HK-2 (cell line): ENCODE results near the gene FBXL17.

Experiments
- DNase-seq: peaks from one replicate; pipeline ENCODE4 v3.0.0-alpha.2; 2018; ENCODE audit not compliant: unreplicated experiment

The FBXL17 gene

DNA sequence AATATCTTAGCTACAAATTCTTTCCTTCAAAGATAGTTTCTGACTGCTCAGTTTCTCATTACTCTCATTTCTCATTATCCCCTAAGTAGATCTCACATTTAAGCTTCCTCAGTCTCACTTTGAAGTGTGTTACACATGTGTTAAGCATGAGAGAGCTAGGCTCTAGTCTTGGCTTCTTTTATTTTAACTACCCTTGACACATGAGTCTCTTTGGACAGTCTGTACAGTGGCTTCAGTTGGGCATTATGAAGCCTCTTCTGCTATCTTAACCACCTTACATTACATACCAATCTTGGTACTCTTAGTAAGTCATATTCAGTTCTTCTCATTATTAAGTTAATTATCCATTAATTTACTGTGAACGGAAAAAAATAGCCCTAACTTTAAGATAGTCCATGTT, 232.5 kb downstream of the FBXL17 start:
- DNase-seq, result no peak

DNA sequence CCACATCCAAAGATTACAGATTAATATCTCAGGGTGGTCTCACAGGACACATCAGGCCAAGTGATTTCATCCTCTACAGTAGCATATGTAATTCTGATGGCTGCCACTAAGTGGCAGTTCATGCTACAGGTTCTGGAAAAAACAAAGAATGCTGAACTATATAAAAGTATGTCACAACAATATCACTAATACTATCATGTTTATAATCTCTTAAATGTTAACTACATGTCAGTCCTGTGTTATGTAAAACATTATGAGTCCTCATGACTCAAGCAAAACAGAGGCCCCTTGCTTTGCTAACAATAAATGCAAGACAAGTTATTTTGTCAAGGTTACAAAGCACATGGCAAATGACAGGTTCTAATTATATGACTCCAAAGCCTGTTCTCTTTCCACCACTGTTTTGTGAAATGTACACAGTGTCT, 233.2 kb downstream of the FBXL17 start:
- DNase-seq, result no peak

DNA sequence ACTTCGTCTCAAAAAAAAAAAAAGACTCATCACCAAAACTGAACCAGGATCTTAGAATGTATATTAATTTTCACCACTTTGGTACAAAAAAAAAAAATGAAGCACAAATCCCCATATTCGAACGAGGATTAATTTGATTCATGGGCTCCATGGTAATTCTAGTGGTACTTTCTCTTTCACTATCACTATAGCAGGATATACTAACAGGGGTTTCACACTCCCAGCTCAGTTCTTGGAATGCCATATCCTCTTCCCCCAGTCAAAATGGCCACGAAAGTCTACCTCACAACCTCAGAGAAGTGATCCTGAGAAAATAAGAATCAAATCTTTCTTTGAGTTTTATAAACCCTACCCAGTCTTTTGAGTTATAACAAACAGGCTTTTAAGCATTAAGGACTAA, 235.7 kb downstream of the FBXL17 start:
- no peak for DNase-seq

DNA sequence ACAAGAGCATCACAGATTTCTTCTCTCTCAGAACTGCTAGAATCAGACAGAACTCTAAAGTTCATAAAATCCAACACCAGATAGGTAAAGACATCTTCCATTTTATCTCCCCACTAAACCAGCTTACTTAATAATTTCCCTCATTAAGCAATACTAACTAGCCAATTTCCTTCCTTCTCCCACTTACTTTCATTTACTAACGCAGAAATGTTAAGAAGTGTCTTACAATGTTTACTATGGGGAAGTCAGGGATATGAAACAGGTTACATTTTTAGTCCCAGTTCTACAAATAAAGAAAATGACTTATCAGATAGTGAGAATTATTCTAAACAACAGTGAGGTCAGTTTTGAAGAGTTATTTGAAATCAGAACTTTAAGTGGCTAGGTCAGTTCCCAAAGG, 236.5 kb downstream of the FBXL17 start:
- no peak for DNase-seq

DNA sequence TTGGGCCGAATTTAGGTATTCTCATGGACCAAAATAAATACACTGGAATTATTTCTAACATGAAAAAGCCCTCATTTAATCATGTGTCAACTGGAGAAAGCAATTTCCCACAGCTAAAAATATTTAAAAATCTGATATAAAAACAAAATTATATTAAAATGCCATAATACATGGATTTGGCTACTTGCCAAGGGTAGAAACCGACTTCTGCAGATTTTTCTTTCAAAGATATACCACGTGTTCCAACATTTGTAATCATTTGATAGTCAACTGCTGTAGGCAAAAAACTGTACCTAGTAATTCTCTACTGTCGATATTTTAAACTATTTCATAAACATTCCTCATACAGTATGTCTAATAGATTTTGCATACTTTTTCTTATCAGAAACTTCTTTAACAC, 237.6 kb downstream of the FBXL17 start:
- DNase-seq, result no peak

DNA sequence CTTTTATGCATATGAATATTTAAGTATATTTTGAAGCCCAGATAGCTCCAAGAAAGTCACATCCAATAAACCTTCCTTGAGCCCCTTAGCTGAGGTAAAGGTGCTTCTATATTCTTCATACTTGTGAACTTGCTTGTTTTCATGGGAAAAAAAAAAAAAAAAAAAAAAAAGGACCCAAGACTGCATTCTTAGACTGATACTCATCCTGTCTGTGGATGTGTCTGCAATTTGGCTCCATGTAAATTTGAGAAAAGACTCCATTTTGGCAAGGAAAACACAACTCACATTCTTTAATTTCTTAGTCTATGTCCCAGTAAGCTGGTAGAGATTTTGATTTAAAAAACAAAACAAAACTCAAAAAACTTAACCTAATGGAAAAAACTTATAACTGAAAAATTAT, 238.3 kb downstream of the FBXL17 start:
- DNase-seq, result no peak

DNA sequence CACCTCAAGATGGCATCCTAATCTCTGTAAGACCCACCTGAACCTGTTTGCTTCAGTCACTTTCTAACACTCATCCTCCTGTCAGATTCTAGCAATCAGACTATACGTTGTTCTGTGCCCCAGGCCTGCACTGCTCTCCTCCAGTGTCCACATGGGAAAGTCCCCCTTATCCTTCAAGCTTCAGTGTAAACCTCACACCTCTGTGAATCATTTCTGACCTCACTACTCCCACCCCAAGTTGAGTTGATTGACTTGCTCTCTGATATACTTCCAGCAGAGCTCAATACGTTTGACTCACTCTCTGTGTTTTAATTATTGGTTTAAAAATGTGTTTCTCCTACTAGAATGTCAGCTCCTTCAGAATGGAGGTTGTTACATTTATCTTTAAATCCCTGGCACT, 240.2 kb downstream of the FBXL17 start:
- peak; percentile 16 for DNase-seq

DNA sequence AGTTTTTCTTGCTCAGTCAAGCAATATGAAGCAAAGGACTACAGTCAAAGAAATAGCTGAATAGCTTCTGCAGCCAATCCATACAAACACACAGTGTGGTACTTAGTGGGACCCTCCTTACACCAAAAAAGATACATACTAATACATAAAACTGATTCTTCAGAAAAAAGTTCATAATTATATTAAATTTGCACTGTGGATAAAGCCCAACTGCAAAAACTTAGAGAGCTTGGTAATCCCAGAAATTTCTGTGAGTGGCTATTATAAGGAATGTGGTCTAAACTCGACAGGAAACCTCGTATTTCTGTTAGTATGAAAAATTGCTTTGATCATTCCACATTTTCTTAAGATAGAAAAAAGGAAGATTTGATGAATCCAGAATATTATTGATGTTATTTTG, 245.4 kb downstream of the FBXL17 start:
- no peak for DNase-seq

DNA sequence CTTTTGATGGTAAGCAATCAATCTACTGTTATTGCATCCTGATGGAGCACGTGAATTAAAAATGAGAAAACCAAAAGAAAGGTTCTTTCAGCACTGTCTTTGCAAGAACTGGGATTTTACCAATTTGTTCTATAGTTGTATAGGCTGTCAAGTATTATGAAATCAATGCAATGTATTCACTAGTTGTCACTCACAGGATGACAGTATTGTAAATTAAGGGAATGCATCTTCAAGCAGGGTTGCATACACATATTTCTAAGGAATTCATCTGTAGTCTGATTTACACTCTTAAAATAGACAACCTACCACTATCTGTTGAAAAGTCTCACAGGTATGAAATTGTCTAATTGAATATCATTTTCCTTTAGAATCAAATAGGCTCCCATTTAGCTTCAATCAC, 252.8 kb downstream of the FBXL17 start:
- no peak for DNase-seq

DNA sequence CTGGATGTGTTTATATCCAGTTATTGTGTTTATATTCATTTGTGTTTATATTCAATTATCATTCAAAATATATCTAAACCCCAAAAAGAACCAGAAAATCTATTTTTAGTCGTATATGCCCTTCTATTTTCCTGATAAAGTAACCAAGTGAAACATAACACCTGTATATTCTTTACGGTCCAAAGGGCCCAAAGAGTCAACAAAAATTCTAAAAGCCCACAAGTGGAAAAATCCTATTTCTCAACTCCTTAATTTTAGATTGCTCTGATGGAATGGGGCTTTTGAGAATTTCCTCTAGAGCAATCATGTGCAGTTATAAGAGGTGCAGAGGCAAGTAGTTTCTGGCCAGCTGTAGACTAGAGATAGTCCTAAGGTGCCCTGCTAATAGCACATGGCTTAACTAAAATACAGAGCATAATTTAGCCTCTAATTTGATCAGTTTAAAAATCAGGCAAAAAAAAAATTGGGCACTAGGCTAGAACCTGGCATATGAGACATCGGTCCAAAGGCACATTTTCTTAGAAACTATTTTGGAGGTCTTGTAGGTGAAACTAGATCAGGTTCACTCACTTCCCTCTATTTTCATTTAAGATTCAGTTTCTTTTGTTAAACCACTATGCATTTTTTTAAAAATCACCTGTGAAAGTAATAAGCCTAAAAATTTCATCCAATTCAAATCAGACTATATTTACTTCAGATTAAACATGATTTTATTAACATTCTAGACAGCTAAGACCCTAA, 256.0 kb downstream of the FBXL17 start:
- no peak for DNase-seq

DNA sequence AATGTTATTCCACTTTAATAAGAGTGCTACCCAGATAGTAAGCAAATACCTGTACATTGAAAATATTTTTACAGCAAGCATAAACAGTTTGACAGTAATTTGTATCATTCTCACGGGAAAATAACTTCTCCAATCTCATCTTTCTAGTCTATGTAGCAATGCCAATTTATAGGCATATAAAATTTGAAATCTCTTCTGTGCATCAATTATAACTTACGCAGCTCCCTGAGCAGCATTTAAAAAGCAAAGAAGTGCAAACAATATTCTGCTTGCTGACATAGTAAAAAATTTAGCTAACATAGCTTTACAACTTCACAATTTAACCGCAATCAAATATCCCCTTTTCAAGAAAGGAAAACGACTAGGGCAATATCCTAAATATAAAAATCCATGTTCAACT, 257.3 kb downstream of the FBXL17 start:
- no peak for DNase-seq

DNA sequence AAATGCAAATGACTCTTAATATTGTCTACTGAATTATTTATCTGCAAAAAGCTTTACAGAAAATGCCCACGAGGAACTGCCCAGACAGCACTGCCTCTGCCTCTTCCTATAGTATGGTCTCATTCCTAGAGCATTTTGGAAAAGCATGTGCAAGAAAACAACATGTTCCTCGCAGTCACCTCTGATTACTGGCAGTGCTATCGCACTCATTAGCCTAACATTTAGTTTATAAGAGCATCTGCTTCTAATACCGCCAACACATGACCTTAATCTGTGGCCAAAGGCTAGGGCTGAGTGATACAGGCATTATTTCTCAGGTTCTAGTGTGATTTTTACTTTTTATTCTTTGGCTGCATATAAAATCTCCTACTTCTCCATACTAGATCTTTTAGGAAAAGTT, 259.2 kb downstream of the FBXL17 start:
- DNase-seq, result no peak

DNA sequence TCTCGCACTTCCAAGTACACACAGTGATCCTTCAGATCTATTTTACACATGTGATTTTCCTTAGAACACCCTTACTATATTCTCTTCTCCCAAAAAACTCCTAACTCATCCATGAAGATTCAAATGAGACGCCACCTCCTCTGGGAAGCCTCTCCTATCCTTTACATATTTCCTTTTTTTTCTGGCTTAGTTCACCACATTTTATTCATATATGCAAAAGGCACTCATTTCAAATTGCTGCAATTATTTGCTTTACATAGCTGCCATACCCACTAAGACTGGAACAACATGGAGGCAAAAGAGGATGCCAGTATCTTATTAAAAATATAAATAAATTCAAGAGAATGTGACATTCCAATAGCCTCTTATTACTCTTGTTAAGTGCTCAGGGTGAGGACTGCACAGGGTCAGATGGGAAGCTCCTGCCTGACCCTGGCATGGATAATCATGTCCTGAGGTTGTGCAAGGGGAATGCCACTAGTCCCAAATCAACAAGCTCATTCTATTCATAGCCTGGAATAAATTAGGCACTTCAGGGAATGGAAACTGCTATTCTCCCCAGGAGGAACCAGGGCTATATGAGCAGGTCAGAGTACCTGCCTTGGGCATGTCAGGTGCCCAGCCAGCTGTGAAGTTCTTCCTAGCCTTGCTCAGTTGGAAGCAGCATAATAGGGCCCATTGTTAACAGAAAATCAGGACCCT, 262.9 kb downstream of the FBXL17 start:
- no peak for DNase-seq

DNA sequence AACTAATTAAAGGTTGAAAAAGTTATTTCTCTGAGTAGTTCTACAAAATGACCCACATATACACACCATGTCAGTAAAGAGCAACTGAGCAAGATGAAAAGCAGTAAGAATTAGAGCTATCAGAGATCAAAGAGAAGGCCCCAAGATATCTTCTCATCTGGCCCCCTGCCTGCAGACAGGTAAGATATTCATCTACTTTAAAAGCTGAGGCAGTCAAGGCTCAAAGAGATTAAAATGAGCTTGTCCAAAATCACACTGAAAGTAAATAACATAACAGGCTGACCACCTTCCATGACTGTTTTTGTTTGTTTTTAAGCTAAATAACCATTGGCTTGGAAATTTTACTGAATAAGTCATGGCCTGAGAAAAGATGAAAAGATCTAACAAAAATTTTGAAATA, 266.2 kb downstream of the FBXL17 start:
- DNase-seq, result no peak

DNA sequence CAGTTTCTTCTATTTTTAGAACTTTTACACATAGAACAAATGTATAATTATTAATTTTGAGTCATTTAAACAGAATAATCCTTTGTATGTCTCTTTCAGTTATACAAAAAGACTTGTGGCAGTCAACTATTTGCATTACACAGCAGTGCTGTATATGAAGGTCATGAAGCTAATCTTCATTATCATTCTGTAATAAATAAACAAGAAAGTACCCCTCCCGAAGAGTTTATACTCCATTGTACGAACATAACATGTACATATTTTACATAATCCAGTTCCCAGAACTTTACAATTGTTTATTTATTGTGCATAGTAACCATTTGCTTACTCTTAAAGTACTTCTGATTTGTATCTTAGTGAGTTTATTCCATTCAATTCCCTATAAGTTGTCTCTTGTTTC, 267.9 kb downstream of the FBXL17 start:
- DNase-seq, result no peak

DNA sequence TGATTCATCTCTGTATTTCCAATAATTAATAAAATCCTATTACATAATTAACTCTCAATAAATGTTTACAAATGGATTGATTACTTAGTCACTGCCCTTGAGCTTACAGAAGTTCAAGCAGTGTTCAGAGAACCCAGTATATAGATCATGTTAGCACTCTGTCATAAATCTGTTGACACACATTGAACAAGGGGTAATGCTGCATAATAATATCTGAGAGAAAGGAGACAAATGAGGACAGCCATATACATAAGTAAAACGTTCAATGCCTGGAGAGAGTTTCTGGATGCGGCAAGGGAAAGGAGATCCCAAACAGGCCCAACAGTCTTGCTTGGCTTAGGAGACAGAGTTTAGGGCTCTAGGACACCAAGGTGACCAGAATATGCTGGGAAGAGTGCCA, 270.2 kb downstream of the FBXL17 start:
- no peak for DNase-seq

DNA sequence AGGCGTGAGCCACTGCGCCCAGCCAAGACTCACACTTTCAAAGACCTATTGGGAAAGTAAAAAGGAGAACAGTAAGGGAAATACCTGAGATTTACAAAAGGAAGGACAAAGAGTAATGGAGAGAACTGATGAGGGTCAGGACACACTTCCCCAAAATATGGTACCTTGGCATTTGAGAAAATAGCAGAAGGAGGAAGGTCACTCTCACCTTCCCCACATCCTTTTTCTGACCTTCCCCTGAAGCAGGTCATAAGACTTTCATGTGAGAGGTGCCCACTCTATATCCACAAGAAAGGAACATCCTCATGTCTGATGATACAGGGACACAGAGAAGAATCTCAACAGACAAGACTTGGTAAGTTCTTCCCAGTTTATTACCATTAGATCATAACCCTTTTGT, 272.8 kb downstream of the FBXL17 start:
- DNase-seq, result no peak

DNA sequence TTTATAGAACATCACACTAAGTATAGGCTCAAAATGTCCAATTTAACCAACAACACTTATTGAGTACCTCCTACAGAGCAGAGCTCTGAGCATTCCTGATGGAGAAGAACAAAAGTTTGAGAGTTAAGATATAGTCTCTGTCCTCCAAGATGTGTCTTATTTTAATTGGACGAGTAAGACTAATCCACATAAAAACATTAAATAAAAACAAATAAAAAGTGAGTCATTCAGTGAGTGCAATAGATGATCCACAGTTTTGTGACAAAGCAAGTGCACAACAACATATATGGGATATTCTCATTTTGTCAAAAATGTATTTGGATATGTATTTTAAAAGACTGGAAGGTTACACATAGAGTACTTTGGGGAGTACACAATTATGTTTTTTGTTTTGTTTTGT, 277.4 kb downstream of the FBXL17 start:
- DNase-seq, result no peak

DNA sequence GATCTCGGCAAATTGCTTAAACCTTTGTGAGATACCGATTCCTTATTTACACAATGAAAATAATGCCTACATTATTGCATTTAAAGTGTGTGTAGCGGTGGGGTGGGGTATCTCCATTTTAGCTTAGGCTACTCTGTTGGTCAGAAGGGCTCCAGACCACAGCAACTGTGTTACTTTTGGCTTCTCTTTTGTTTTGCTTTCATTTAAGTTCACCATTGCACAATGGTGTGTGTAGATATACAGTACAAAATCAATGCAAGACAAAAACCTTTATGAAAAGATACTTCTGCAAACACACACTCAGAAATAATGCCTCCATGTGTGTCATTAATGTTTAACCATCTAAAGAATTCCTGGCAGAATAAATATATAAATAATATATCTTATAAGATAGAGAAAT, 279.4 kb downstream of the FBXL17 start:
- no peak for DNase-seq

DNA sequence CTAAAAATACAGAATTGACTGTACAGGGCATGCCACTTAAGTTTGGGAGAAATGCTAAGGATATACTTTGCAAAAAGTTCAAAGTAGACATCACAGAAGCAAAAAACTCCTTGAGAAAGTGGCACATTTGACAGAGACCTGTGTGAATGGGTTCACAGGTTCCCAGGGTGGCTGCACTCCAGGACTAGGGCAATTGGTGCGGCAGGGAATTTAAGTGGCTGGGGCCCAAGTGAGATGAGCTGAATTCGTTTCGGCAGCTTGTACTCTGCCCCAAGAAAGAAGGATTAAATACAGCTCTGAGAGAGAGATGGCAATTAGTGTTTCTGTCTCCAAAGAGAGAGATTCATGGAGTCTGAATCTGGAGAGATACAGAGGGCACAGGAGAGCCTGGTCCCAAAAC, 280.1 kb downstream of the FBXL17 start:
- DNase-seq, result no peak

DNA sequence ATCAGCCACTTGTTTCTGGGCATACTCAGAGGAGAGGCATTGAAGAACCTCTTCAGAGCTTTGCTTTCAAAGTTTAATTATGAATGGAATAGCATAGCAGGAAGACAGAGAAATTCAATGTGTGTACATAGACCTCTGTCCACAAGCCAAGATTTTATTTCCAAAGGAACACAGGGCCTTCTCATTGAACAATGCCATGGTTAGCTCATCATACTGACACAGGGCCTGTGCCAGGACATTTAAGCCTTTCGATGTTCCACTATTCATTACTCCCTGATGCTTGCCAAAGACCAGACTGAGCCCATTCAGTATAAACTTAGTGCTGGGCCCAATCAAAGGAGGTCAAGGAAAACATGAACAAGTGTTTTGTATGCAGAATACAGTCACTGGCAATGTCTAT, 280.8 kb downstream of the FBXL17 start:
- DNase-seq, result no peak

DNA sequence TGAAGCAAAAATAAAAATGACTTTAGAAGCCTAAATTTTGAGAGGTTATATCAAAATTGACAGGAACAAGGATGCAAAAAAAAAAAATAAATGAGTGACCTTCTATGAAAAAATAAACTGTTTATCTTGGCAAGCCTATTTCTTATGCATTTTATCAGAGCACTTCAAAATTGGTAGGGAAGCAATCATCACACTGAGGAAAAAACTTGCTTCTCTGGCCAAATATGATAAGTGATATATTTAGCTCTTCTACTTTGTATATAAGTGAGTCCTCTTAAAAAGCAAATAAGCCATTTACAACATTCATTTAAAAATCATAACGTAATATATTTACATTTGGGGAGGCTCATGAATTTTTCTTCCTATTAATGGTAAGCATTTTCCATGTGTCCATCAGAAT, 287.1 kb downstream of the FBXL17 start:
- DNase-seq, result no peak

DNA sequence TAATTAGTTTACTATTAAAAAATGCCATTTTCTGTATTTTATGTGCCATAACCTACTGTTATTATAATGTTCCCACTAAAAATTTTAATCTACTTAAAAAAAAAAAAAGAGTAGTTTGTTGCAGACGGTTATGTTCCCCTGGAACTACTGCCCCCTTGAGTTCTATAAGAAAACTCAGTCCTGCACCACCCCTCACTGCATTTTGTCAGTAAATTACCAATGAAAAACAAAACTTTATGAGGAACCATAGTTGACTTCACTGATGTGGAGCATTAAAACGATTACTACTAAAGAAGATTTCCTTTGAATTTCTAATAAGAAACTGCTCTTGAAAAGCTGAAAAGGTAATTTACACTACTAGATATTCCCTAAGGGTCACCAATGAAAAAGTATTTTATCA, 288.7 kb downstream of the FBXL17 start:
- no peak for DNase-seq

DNA sequence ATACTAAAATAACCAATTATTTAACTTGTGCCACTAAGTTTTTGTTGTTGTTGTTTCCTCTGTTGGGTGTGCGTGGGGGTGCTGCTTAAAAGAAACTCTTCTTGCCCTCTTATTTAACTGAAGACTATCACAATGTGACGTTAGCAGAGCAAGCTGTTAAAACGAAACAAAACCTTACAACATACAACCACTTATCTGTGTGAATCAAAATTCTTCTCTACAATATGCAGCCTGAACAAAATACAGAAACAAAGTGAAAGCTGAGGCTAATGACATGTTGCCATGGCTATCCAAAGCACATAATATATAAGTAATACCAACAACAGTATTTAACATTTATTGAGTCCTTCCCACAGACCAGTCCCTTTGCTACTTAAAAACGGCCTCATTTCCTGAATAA, 291.0 kb downstream of the FBXL17 start:
- DNase-seq, result no peak
